22Rv1 (cell line): ENCODE measurements around the gene CNKSR3.

Experiments used
- H3K27ac ChIP-seq: fragments of 450-650 bp; 2 replicates; pipeline ENCODE4 v1.5.1; 2017
- CTCF ChIP-seq: fragments of 450-650 bp; IDR thresholded peaks from 2 replicates; pipeline ENCODE4 v1.5.1; 2017; ENCODE audit warnings: mild to moderate bottlenecking
- ZFX ChIP-seq: fragments of 450-650 bp; IDR thresholded peaks from 2 replicates; pipeline ENCODE4 v1.6.1; 2017; ENCODE audit warnings: antibody characterized with exemption, borderline replicate concordance

The CNKSR3 gene

DNA sequence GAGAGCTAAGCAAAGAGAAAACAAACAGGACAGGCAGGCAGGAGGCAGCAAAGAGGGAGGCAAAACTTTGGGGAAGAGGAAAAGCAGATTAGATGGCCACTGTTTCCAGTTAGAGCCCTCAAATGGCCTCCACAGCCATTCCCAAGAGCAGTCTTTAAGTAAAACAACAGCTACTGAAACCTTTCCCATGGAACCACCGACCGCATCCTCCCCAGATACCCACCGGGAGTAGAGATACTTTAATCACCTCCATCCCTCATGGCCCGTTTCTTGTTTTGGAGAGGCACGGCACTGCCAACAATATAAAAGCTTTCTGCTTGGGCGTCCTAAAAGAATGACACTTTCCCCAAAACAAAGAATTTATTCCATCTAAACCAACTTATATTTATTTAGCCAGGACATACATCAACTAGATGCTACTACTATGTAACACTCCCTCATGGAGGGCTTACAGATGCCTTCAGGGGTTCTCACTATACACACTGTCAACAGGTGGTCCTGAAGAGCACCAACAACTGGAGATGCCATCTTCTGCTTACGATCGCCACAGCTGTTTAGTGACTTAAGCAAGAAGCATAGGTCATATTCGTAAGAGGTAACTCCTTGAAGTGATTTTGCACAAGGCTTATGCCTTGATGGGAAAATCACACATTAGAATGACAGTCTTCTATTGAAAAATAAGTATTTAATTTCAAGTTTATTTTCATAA is 43.4 kb downstream of the CNKSR3 start:
- TF ChIP-seq CTCF, result no peak
- no peak for TF ChIP-seq ZFX
- no peak overlapping the region for H3K27ac ChIP-seq

DNA sequence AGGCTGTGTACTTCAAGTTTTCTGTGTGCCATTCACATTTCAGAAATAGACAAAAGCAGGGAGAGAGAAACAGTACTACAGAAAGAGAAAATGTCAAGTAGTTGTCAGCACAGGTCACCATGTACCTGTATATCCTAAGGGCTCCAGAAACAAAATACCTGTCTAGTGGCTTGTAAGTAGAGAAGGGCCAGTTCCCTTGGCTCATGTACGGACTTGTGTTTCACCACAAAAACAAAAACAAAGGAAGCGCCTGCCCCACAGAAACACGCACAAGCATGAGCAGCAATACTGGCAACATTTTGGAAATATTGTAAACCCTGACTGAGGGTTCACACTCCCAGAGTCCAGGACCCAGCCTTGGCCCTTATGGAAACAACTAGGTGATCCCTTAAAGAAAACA is 44.3 kb downstream of the CNKSR3 start:
- no peak overlapping the region for H3K27ac ChIP-seq
- TF ChIP-seq CTCF, result no peak
- TF ChIP-seq ZFX, result no peak

DNA sequence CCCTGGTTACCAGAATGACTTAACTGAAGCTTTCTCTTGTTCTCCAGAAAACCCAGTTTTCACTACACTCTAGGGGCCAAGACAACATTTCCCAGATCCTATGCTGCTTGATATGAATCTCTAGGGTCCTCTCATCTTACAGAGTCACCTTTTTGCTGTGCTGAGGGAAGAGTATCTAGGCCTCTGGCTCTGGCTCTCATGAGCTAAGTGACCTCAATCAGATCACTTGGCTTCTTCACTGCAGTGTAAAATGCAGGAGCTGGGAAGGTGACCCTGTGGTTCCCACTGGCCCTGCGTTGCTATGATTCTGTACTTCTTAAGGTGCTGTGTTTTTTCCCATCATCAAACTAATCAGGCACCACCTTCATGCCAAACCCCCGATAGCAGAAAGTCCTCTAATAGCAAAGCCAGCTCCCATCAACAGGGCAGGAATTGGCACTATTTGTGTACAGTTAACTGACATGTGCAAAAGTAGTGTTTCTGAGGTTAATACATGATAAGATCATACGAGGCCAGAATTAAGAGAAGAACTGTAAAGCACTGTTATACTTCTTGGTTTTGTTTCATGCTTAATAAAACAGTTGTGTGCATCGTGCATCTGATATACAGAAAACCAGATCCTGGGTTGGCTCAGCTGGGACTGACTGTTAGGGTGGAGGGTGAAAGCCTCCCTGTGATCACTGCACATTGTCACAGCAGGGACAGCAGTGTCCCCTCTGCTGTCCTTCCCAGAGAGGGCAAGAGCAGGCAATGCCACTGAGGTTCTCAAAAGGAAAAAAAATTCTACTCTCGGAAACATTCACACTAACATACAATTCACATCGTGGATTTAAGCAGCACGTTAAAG is 46.7 kb downstream of the CNKSR3 start:
- no peak for TF ChIP-seq CTCF
- no peak for TF ChIP-seq ZFX
- no peak overlapping the region for H3K27ac ChIP-seq

GRCh38 chr6:154462425-154462824 is 48.1 kb downstream of the CNKSR3 start:
- no peak overlapping the region for H3K27ac ChIP-seq
- no peak for TF ChIP-seq CTCF
- no peak for TF ChIP-seq ZFX

DNA sequence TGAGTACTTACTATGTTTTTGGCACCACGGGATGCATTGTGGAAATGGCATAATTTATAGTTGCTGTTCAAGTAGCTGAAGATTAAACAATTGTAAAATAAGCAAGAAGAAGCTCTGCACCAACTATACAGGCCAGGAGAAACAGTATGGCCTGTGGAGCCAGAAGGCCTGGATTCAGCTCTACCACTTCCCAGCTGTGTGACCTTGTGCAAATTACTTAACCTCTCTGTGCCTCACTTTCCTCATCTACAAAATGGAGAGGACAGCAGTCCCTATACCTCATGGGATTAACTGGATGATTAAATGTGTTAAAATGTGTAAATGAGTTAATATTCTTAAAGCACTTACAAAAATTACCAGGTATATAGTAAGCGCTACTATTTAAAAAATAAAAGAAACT is 49.1 kb downstream of the CNKSR3 start:
- no peak for TF ChIP-seq ZFX
- TF ChIP-seq CTCF, result no peak
- no peak overlapping the region for H3K27ac ChIP-seq

DNA sequence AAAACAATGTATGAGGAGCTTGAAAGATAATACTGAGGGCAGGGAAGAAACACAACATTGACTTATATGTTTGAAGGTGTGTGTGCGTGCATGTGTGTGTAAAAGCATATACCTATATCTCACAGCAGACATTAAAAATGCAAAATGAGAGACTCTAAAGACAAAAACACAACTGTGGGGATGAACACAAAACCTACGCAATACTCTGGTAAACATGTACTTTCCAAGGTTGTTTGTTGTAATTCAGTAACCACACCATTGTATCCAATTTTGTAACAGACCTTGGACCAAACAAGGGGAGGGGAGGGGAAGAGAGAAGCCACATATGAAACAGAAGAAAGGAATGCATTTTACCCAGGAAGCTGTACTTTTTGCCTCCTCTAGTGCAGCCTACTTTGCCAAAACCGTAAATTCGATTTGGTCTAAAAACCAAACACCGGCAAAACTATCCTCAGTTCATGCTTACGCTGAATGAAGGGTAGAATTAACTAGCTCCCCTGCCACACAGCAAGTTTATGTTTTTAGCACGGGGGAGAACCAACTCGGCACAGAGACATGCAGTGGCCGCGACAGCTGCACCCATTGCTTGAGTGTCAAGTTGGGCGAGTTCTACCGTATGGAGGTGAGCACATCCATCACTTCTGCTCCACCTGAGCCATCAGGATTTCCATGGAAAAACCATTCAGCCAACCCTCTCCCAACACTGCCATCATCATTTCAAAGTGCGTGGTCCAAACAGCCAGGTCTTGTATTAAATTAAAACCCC is 50.0 kb downstream of the CNKSR3 start:
- no peak overlapping the region for H3K27ac ChIP-seq
- no peak for TF ChIP-seq ZFX
- TF ChIP-seq CTCF, result no peak

GRCh38 chr6:154459513-154459912 is 51.0 kb downstream of the CNKSR3 start:
- no peak for TF ChIP-seq ZFX
- TF ChIP-seq CTCF, result no peak
- no peak overlapping the region for H3K27ac ChIP-seq
